Activated CD4-positive, alpha-beta memory T cell treated with anti-CD3 and anti-CD28 coated beads, Interleukin-2, amount 10 ng/mL, durations not matched to agents 7 days and 5 days (primary cell): Measurements from ENCODE around the gene CUL3. TPM values are rescaled to one million over a fixed set of nuclear protein-coding genes. Genes with fewer than 3 reads are reported as not detected.
A peak's percentile ranks its signal among the peaks of the same experiment; 100 is the strongest.

Experiments used
- CTCF ChIA-PET: fragments of 350-600 bp; sonication (Branson Sonifier 250); formaldehyde crosslinking; loops from one replicate; lab custom pipeline; 2021; ENCODE audit warnings: antibody characterized with exemption, inconsistent platforms; lab: Charles Lee
- POLR2A ChIA-PET: fragments of 350-600 bp; sonication (Branson Sonifier 250); formaldehyde crosslinking; loops from one replicate; lab custom pipeline; 2021; ENCODE audit warnings: antibody characterized with exemption; lab: Charles Lee
- DNase-seq: peaks from one replicate; pipeline ENCODE4 v3.0.0-alpha.2; 2020
- H3K27ac Mint-ChIP-seq: one replicate; pipeline ENCODE4 v1.8.0; 2021; ENCODE audit warnings: mild to moderate bottlenecking, mixed read lengths
- H3K27me3 Mint-ChIP-seq: one replicate; pipeline ENCODE4 v1.8.0; 2021; ENCODE audit warnings: mixed read lengths
- H3K36me3 Mint-ChIP-seq: one replicate; pipeline ENCODE4 v1.8.0; 2021; ENCODE audit warnings: low read depth, mixed read lengths
- H3K4me1 Mint-ChIP-seq: one replicate; pipeline ENCODE4 v1.8.0; 2021; ENCODE audit warnings: mixed read lengths
- H3K4me3 Mint-ChIP-seq: one replicate; pipeline ENCODE4 v1.8.0; 2021; ENCODE audit warnings: mild to moderate bottlenecking, mixed read lengths
- H3K9me3 Mint-ChIP-seq: one replicate; pipeline ENCODE4 v1.8.0; 2021; ENCODE audit warnings: mixed read lengths
- total RNA-seq, 2 experiments: library from RNA; stranded (reverse); gene quantifications; one replicate each; pipeline ENCODE4 v1.2.3, GENCODE V29; 2021

CUL3 gene
- total RNA-seq, 2 experiments from 2014 or later = 66.9 to 72.7 TPM

- DNase-seq = no peak
- peaks cover 7% of the 10 kb centered on the region for H3K4me1 Mint-ChIP-seq
- peaks cover 44% of the 10 kb centered on the region for H3K27me3 Mint-ChIP-seq
- POLR2A ChIA-PET = no interaction called here
- no peak overlapping the region for H3K27ac Mint-ChIP-seq
- CTCF ChIA-PET = no interaction called here
- no peaks in the 10 kb centered on the region for H3K9me3 Mint-ChIP-seq
- no peaks in the 10 kb centered on the region for H3K36me3 Mint-ChIP-seq
- H3K4me3 Mint-ChIP-seq = no peak overlapping the region
Measured at GRCh38 chr2:224444783-224445182, 140.4 kb downstream of the CUL3 start.

- H3K27me3 Mint-ChIP-seq = peaks cover 40% of the 10 kb centered on the region
- DNase-seq = no peak
- H3K4me3 Mint-ChIP-seq = no peak overlapping the region
- CTCF ChIA-PET = no interaction called here
- peaks cover 7% of the 10 kb centered on the region for H3K4me1 Mint-ChIP-seq
- POLR2A ChIA-PET = no interaction called here
- H3K9me3 Mint-ChIP-seq = no peaks in the 10 kb centered on the region
- no peaks in the 10 kb centered on the region for H3K36me3 Mint-ChIP-seq
- H3K27ac Mint-ChIP-seq = no peak overlapping the region
Measured at GRCh38 chr2:224444021-224444420, 141.1 kb downstream of the CUL3 start.

- H3K4me1 Mint-ChIP-seq = peaks cover 7% of the 10 kb centered on the region
- no peak overlapping the region for H3K27ac Mint-ChIP-seq
- ChIA-PET CTCF (interaction anchor here (1.4 kb wide), 1 partner anchor 209 kb away, joined by 5 read pairs; no protein-coding TSS in a partner anchor), POLR2A (no interaction called here)
- H3K9me3 Mint-ChIP-seq = no peaks in the 10 kb centered on the region
- H3K36me3 Mint-ChIP-seq = no peaks in the 10 kb centered on the region
- H3K4me3 Mint-ChIP-seq = peak overlapping the region; percentile 10
- peaks cover 44% of the 10 kb centered on the region for H3K27me3 Mint-ChIP-seq
- DNase-seq = no peak
Measured at GRCh38 chr2:224442071-224442967, 142.8 kb downstream of the CUL3 start.

- Mint-ChIP-seq H3K27me3 (peaks cover 46% of the 10 kb centered on the region), H3K4me1 (peaks cover 7% of the 10 kb centered on the region), H3K4me3 (no peak overlapping the region), H3K27ac (no peak overlapping the region), H3K9me3 (no peaks in the 10 kb centered on the region), H3K36me3 (no peaks in the 10 kb centered on the region)
- POLR2A ChIA-PET = no interaction called here
- DNase-seq = no peak
- CTCF ChIA-PET = interaction anchor here (0.8 kb wide), 1 partner anchor 11 kb away, joined by 3 read pairs; no protein-coding TSS in a partner anchor
Measured at GRCh38 chr2:224440988-224441387, 144.2 kb downstream of the CUL3 start.

- ChIA-PET POLR2A (no interaction called here), CTCF (interaction anchor here (0.6 kb wide), 1 partner anchor 158 kb away, joined by 3 read pairs; no protein-coding TSS in a partner anchor)
- H3K9me3 Mint-ChIP-seq = no peaks in the 10 kb centered on the region
- H3K27me3 Mint-ChIP-seq = peaks cover 38% of the 10 kb centered on the region
- no peaks in the 10 kb centered on the region for H3K36me3 Mint-ChIP-seq
- no peak overlapping the region for H3K4me3 Mint-ChIP-seq
- peaks cover 10% of the 10 kb centered on the region for H3K4me1 Mint-ChIP-seq
- no peak overlapping the region for H3K27ac Mint-ChIP-seq
- no peak for DNase-seq
Measured at GRCh38 chr2:224438726-224439125, 146.4 kb downstream of the CUL3 start.

- CTCF ChIA-PET = no interaction called here
- Mint-ChIP-seq H3K36me3 (no peaks in the 10 kb centered on the region), H3K9me3 (no peaks in the 10 kb centered on the region), H3K27me3 (peaks cover 26% of the 10 kb centered on the region), H3K27ac (no peak overlapping the region), H3K4me1 (peaks cover 8% of the 10 kb centered on the region), H3K4me3 (no peak overlapping the region)
- no peak for DNase-seq
- POLR2A ChIA-PET = no interaction called here
Measured at GRCh38 chr2:224436634-224437033, 148.5 kb downstream of the CUL3 start.

GRCh38 chr2:224434618-224435017 lies 150.5 kb downstream of the CUL3 start:
- Mint-ChIP-seq H3K27ac (no peak overlapping the region), H3K27me3 (peaks cover 9% of the 10 kb centered on the region)

GRCh38 chr2:224433442-224433841 lies 151.7 kb downstream of the CUL3 start:
- ChIA-PET POLR2A (no interaction called here), CTCF (no interaction called here)
- Mint-ChIP-seq H3K4me1 (peaks cover 8% of the 10 kb centered on the region), H3K4me3 (no peak overlapping the region), H3K9me3 (no peaks in the 10 kb centered on the region), H3K36me3 (no peaks in the 10 kb centered on the region), H3K27me3 (peaks cover 7% of the 10 kb centered on the region), H3K27ac (no peak overlapping the region)
- DNase-seq = no peak

More at GRCh38 chr2:224434618-224435017, 150.5 kb downstream of the CUL3 start:
- ChIA-PET CTCF (no interaction called here), POLR2A (no interaction called here)
- Mint-ChIP-seq H3K9me3 (no peaks in the 10 kb centered on the region), H3K36me3 (no peaks in the 10 kb centered on the region), H3K4me3 (no peak overlapping the region), H3K4me1 (peaks cover 8% of the 10 kb centered on the region)
- DNase-seq = no peak

GRCh38 chr2:224432003-224432579 lies 153.1 kb downstream of the CUL3 start:
- ChIA-PET CTCF (no interaction called here), POLR2A (no interaction called here)
- Mint-ChIP-seq H3K9me3 (no peaks in the 10 kb centered on the region), H3K27ac (no peak overlapping the region), H3K27me3 (peaks cover 3% of the 10 kb centered on the region), H3K36me3 (no peaks in the 10 kb centered on the region), H3K4me1 (peaks cover 8% of the 10 kb centered on the region), H3K4me3 (no peak overlapping the region)
- no peak for DNase-seq

GRCh38 chr2:224429441-224429810 lies 155.7 kb downstream of the CUL3 start:
- CTCF ChIA-PET = no interaction called here
- Mint-ChIP-seq H3K4me1 (peaks cover 5% of the 10 kb centered on the region), H3K36me3 (no peaks in the 10 kb centered on the region), H3K27ac (no peak overlapping the region), H3K27me3 (peaks cover 4% of the 10 kb centered on the region), H3K4me3 (no peak overlapping the region), H3K9me3 (no peaks in the 10 kb centered on the region)
- DNase-seq = no peak
- POLR2A ChIA-PET = no interaction called here

GRCh38 chr2:224428787-224429440 lies 156.2 kb downstream of the CUL3 start:
- no peak overlapping the region for H3K4me3 Mint-ChIP-seq
- ChIA-PET POLR2A (no interaction called here), CTCF (no interaction called here)
- no peaks in the 10 kb centered on the region for H3K9me3 Mint-ChIP-seq
- H3K36me3 Mint-ChIP-seq = no peaks in the 10 kb centered on the region
- H3K4me1 Mint-ChIP-seq = peaks cover 5% of the 10 kb centered on the region
- no peak overlapping the region for H3K27ac Mint-ChIP-seq
- H3K27me3 Mint-ChIP-seq = peaks cover 7% of the 10 kb centered on the region
- no peak for DNase-seq

GRCh38 chr2:224427471-224427870 lies 157.7 kb downstream of the CUL3 start:
- Mint-ChIP-seq H3K27ac (no peak overlapping the region), H3K4me1 (peaks cover 4% of the 10 kb centered on the region), H3K9me3 (no peaks in the 10 kb centered on the region), H3K36me3 (no peaks in the 10 kb centered on the region), H3K4me3 (no peak overlapping the region), H3K27me3 (peaks cover 8% of the 10 kb centered on the region)
- ChIA-PET CTCF (no interaction called here), POLR2A (no interaction called here)
- DNase-seq = no peak

- no peak overlapping the region for H3K4me3 Mint-ChIP-seq
- H3K27ac Mint-ChIP-seq = no peak overlapping the region
- no peaks in the 10 kb centered on the region for H3K36me3 Mint-ChIP-seq
- ChIA-PET CTCF (no interaction called here), POLR2A (no interaction called here)
- no peak for DNase-seq
- no peaks in the 10 kb centered on the region for H3K9me3 Mint-ChIP-seq
- H3K4me1 Mint-ChIP-seq = no peaks in the 10 kb centered on the region
- H3K27me3 Mint-ChIP-seq = peaks cover 9% of the 10 kb centered on the region
Measured at GRCh38 chr2:224426656-224427055, 158.5 kb downstream of the CUL3 start.
